Fibroblast of skin of left quadriceps (primary cell): ENCODE measurements around the gene RRAS2.
"Not testable (repeated sequence)": the region's sequence is repeated elsewhere in the genome, so short reads cannot be mapped to it uniquely, and the experiment has no call there.

ENCODE experiments used
- DNase-seq, 2 experiments: peaks; one replicate each; pipeline ENCODE4 v3.0.0-alpha.2; 2013; ENCODE audit warnings: low read depth in 2 of 2

The RRAS2 gene

GRCh38 chr11:14259186-14259784 lies 99.7 kb downstream of the RRAS2 start:
- no peak for DNase-seq

- peak in 1 of 2 experiments; percentile 3 for DNase-seq
These were observed 100.6 kb downstream of the RRAS2 start for GRCh38 chr11:14258221-14258935.

- no peak for DNase-seq
These were observed 103.8 kb downstream of the RRAS2 start for GRCh38 chr11:14255238-14255534.

- no peak for DNase-seq
These were observed 104.3 kb downstream of the RRAS2 start for GRCh38 chr11:14254533-14255237.

GRCh38 chr11:14253840-14254239 lies 105.1 kb downstream of the RRAS2 start:
- no peak for DNase-seq

- DNase-seq = no peak
These were observed 105.6 kb downstream of the RRAS2 start for GRCh38 chr11:14253421-14253820.

GRCh38 chr11:14252501-14252900 lies 106.5 kb downstream of the RRAS2 start:
- not testable (repeated sequence) for DNase-seq

GRCh38 chr11:14251754-14252153 lies 107.2 kb downstream of the RRAS2 start:
- no peak for DNase-seq

GRCh38 chr11:14249121-14249963 lies 109.6 kb downstream of the RRAS2 start:
- DNase-seq = peak; percentile 17 to 23

- DNase-seq = no peak
These were observed 110.4 kb downstream of the RRAS2 start for GRCh38 chr11:14248580-14248981.

GRCh38 chr11:14245444-14245843 lies 113.5 kb downstream of the RRAS2 start:
- no peak for DNase-seq

GRCh38 chr11:14244926-14245325 lies 114.1 kb downstream of the RRAS2 start:
- no peak for DNase-seq

GRCh38 chr11:14242733-14243132 lies 116.2 kb downstream of the RRAS2 start:
- DNase-seq = no peak

- no peak for DNase-seq
These were observed 116.8 kb downstream of the RRAS2 start for GRCh38 chr11:14242187-14242586.

- no peak for DNase-seq
These were observed 118.0 kb downstream of the RRAS2 start for GRCh38 chr11:14240951-14241350.

- no peak for DNase-seq
These were observed 118.8 kb downstream of the RRAS2 start for GRCh38 chr11:14240221-14240620.

- DNase-seq = no peak
These were observed 121.5 kb downstream of the RRAS2 start for GRCh38 chr11:14237444-14237961.

GRCh38 chr11:14235701-14236100 lies 123.3 kb downstream of the RRAS2 start:
- no peak for DNase-seq

GRCh38 chr11:14234446-14234845 lies 124.5 kb downstream of the RRAS2 start:
- DNase-seq = no peak

- DNase-seq = no peak
These were observed 126.3 kb downstream of the RRAS2 start for GRCh38 chr11:14232652-14233051.

- DNase-seq = no peak
These were observed 128.6 kb downstream of the RRAS2 start for GRCh38 chr11:14230407-14230806.

GRCh38 chr11:14229472-14229871 lies 129.5 kb downstream of the RRAS2 start:
- DNase-seq = no peak
